Thyroid gland (tissue), 4 donors: ENCODE measurements around the gene CLIP2. TPM values are rescaled to one million over a fixed set of nuclear protein-coding genes. Genes with fewer than 3 reads are reported as not detected.
A peak's percentile ranks its signal among the peaks of the same experiment; 100 is the strongest.
"Not testable (repeated sequence)": the region's sequence is repeated elsewhere in the genome, so short reads cannot be mapped to it uniquely, and the experiment has no call there.

Experiments used
- DNase-seq, 2 donors: peaks; one replicate each; pipeline ENCODE4 v3.0.0-alpha.2; 2019
- H3K27ac ChIP-seq, 3 donors: fragments of 200-600 bp; sonication (generic); 1 replicate in 2 of 3; 2 replicates in 1 of 3; pipeline ENCODE4 v1.5.1; 2016 to 2019; ENCODE audit warnings: mild to moderate bottlenecking in 1 of 3, moderate library complexity in 1 of 3
- H3K27me3 ChIP-seq: fragments of 200-600 bp; sonication (generic); one replicate; pipeline ENCODE4 v1.5.1; 2019
- H3K36me3 ChIP-seq, 2 donors: fragments of 200-600 bp; sonication (generic); one replicate each; pipeline ENCODE4 v1.5.1; 2016 to 2019
- H3K4me1 ChIP-seq, 2 donors: fragments of 200-600 bp; sonication (generic); one replicate each; pipeline ENCODE4 v1.5.1; 2017 to 2019
- H3K4me3 ChIP-seq, 3 donors: fragments of 200-600 bp; sonication (generic); replicated peaks in 1 of 3; 1 replicate in 2 of 3; 2 replicates in 1 of 3; pipeline ENCODE4 v1.5.1; 2016; ENCODE audit warnings: mild to moderate bottlenecking in 1 of 3
- H3K9me3 ChIP-seq: fragments of 200-600 bp; sonication (generic); one replicate; pipeline ENCODE4 v1.5.1; 2017
- POLR2A ChIP-seq, 2 donors: fragments of 450-650 bp; IDR thresholded peaks; one replicate each; pipeline ENCODE4 v1.6.1; 2017; ENCODE audit warnings: antibody characterized with exemption in 2 of 2, mild to moderate bottlenecking in 2 of 2, moderate library complexity in 1 of 2
- WGBS, 2 donors: methylation state at CpG; one replicate each; pipeline ENCODE4 v1.1.5; 2017; 5-methylcytosine and 5-hydroxymethylcytosine counted together
- intact Hi-C: fragments of 100-400 bp; cut with DNase I; formaldehyde crosslinking; loops from one replicate; pipeline ENCODE4 v1.15.1; 2023
- total RNA-seq, 4 donors: library from RNA; depleted of rRNA; stranded (reverse); fragments of >200 nt; gene quantifications; one replicate each; pipeline ENCODE4 v1.2.3, GENCODE V29; 2016
- TF ChIP-seq, protein P1 (sequence below), 6 experiments: fragments of 200-600 bp in 3 of 6; fragments of 450-650 bp in 3 of 6; sonication (generic) in 3 of 6; IDR thresholded peaks; one replicate each; pipeline ENCODE4 v1.5.1; 2016 to 2019; ENCODE audit warnings: antibody characterized with exemption in 6 of 6, mild to moderate bottlenecking in 2 of 6, inconsistent platforms in 1 of 6, moderate library complexity in 1 of 6

Gene CLIP2
- total RNA-seq, 4 donors from 2014 or later = 4.4 to 16.5 (median 6.7) TPM

GRCh38 chr7:74424291-74424880, 135.2 kb downstream of the CLIP2 start:
- H3K27ac ChIP-seq = no peak overlapping the region
- TF ChIP-seq, protein P1, sequence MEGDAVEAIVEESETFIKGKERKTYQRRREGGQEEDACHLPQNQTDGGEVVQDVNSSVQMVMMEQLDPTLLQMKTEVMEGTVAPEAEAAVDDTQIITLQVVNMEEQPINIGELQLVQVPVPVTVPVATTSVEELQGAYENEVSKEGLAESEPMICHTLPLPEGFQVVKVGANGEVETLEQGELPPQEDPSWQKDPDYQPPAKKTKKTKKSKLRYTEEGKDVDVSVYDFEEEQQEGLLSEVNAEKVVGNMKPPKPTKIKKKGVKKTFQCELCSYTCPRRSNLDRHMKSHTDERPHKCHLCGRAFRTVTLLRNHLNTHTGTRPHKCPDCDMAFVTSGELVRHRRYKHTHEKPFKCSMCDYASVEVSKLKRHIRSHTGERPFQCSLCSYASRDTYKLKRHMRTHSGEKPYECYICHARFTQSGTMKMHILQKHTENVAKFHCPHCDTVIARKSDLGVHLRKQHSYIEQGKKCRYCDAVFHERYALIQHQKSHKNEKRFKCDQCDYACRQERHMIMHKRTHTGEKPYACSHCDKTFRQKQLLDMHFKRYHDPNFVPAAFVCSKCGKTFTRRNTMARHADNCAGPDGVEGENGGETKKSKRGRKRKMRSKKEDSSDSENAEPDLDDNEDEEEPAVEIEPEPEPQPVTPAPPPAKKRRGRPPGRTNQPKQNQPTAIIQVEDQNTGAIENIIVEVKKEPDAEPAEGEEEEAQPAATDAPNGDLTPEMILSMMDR (IDR thresholded peaks at IDR 0.05) = no peak
- no peak for TF ChIP-seq POLR2A (IDR thresholded peaks at IDR 0.05)
- intact Hi-C loops = loop anchor here (10.0 kb wide), 1 partner anchor 110 kb away; no protein-coding TSS in a partner anchor
- H3K9me3 ChIP-seq = no peaks in the 10 kb centered on the region
- no peaks in the 10 kb centered on the region for H3K36me3 ChIP-seq
- WGBS, 2 donors = 85 to 86% methylated on average over 8 to 10 of the region's 10 CpGs
- DNase-seq = no peak
- no peak overlapping the region for H3K4me3 ChIP-seq
- no peaks in the 10 kb centered on the region for H3K27me3 ChIP-seq
- H3K4me1 ChIP-seq = peaks cover 4 to 6% of the 10 kb centered on the region in 2 donors

DNA sequence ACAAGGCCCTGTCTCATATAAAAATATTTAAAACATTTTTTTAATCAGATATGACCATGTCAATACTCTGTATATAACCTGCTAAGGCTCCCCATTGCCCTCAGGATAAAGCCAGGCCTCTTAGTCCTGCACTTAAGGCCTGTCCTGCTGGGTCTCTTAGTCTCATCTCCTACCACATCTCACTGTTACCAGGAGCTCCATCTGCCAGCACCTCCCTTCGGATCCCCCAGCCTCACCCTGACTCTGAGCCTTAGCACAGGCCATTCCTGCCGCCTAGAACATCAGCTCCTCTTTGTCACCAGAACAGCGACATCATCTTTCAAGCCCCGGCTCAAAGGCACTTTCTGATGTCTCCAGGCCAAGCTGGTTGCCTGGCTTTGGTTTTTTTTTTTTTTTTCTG, 138.8 kb downstream of the CLIP2 start:
- Histone ChIP-seq H3K27me3 (no peaks in the 10 kb centered on the region), H3K36me3 (no peaks in the 10 kb centered on the region), H3K4me1 (peaks cover 8 to 21% of the 10 kb centered on the region in 2 donors), H3K9me3 (no peaks in the 10 kb centered on the region), H3K4me3 (no peak overlapping the region), H3K27ac (no peak overlapping the region)
- no peak for TF ChIP-seq POLR2A (IDR thresholded peaks at IDR 0.05)
- TF ChIP-seq, protein P1 (IDR thresholded peaks at IDR 0.05) = no peak
- intact Hi-C loops = loop anchor here (10.0 kb wide), 1 partner anchor 107 kb away; no protein-coding TSS in a partner anchor
- WGBS, 2 donors = 94 to 96% methylated on average over 4 of the region's 4 CpGs
- DNase-seq = no peak

GRCh38 chr7:74429153-74429747, 140.0 kb downstream of the CLIP2 start:
- Histone ChIP-seq H3K27me3 (no peaks in the 10 kb centered on the region), H3K4me3 (no peak overlapping the region), H3K36me3 (no peaks in the 10 kb centered on the region), H3K4me1 (peaks cover 8 to 21% of the 10 kb centered on the region in 2 donors), H3K9me3 (no peaks in the 10 kb centered on the region), H3K27ac (peak overlapping the region in 1 of 3 donors; percentile 79)
- peak in 1 of 2 donors; percentile 46 for DNase-seq
- TF ChIP-seq POLR2A (IDR thresholded peaks at IDR 0.05) = no peak
- TF ChIP-seq, protein P1 (IDR thresholded peaks at IDR 0.05) = no peak
- 37 to 65% methylated on average over 13 to 17 of the region's 17 CpGs for WGBS, 2 donors
- intact Hi-C loops = loop anchor here (10.0 kb wide), 1 partner anchor 106 kb away; no protein-coding TSS in a partner anchor

DNA sequence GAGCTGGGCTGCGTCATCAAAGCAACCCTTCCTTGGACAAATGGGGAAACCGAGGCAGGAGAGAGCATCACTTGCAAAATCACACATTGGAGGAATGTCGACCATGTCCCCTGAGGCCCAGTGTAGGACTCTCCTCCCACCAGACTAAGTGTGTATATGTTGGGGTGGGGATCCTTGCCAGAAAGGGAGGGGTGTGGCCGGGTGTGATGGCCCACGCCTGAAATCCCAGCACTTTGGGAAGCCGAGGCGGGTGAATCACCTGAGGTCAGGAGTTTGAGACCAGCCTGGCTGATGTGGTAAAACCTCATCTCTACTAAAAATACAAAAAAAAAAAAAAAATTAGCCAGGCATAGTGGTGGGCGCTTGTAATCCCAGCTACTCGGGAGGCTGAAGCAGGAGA, 141.2 kb downstream of the CLIP2 start:
- Histone ChIP-seq H3K4me1 (peaks cover 8 to 21% of the 10 kb centered on the region in 2 donors), H3K27ac (peak overlapping the region in 2 of 3 donors; percentile 74 to 79)
- H3K4me3 ChIP-seq, DNase-seq, intact Hi-C loops, H3K36me3 ChIP-seq, H3K27me3 ChIP-seq, H3K9me3 ChIP-seq: not testable (repeated sequence)
- 88 to 90% methylated on average over 7 to 9 of the region's 9 CpGs for WGBS, 2 donors

DNA sequence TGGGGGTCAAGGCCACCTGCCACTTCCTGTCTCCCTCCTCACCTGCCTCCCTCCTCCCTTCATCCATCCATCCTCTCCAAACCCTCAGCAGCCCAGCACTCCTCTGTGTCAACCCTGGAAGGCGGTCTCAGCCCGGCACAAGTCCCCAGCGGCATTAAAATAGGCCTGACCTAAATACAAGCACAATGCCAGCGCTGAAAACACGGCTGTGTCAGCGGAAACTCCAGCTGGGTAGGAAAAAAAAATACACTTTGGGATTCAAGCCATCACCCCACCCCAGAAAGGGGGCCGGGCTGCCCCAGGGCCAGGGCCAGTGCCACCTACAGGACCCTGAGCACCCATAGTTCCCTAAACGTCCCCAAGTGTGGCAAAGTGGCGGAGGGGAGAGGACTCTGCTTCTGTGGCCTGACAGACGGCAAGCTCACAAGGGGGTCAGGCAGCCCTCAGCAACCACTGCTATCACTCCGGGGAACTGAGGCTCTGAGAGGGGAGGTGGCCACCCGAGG, 141.8 kb downstream of the CLIP2 start:
- Histone ChIP-seq H3K27me3 (no peaks in the 10 kb centered on the region), H3K4me3 (no peak overlapping the region), H3K27ac (peak overlapping the region; percentile 50 to 79 (median 74)), H3K36me3 (no peaks in the 10 kb centered on the region), H3K9me3 (no peaks in the 10 kb centered on the region), H3K4me1 (peaks cover 8 to 21% of the 10 kb centered on the region in 2 donors)
- TF ChIP-seq POLR2A (IDR thresholded peaks at IDR 0.05) = no peak
- TF ChIP-seq, protein P1 (IDR thresholded peaks at IDR 0.05) = peak in 1 of 6 experiments; percentile 8
- peak; percentile 60 to 66 for DNase-seq
- intact Hi-C loops = no loop called here
- 37 to 45% methylated on average over 10 to 12 of the region's 12 CpGs for WGBS, 2 donors

GRCh38 chr7:74437291-74437571, 148.0 kb downstream of the CLIP2 start:
- WGBS, 2 donors = 100% methylated on average over 1 of the region's 1 CpG
- DNase-seq, H3K27me3 ChIP-seq, H3K4me3 ChIP-seq, H3K27ac ChIP-seq, H3K36me3 ChIP-seq, H3K9me3 ChIP-seq, intact Hi-C loops: not testable (repeated sequence)
- H3K4me1 ChIP-seq = peaks cover 6 to 12% of the 10 kb centered on the region in 2 donors
